Activated CD8-positive, alpha-beta T cell treated with anti-CD3 and anti-CD28 coated beads, Interleukin-2, amount 10 ng/mL, durations not matched to agents 7 days and 5 days (primary cell): ENCODE data around the gene GGCX. TPM values are rescaled to one million over a fixed set of nuclear protein-coding genes. Genes with fewer than 3 reads are reported as not detected.

Source experiments
- ATAC-seq: fragments of 150-1000 bp; cut with Tn5 transposase; one replicate; pipeline ENCODE4 v1.10.0; 2021; ENCODE audit warnings: moderate library complexity
- CTCF ChIA-PET: fragments of 350-600 bp; sonication (Branson Sonifier 250); formaldehyde crosslinking; loops from one replicate; lab custom pipeline; 2021; ENCODE audit warnings: antibody characterized with exemption; lab: Charles Lee
- POLR2A ChIA-PET: fragments of 350-600 bp; sonication (Branson Sonifier 250); formaldehyde crosslinking; loops from one replicate; lab custom pipeline; 2021; ENCODE audit warnings: antibody characterized with exemption; lab: Charles Lee
- DNase-seq: peaks from one replicate; pipeline ENCODE4 v3.0.0-alpha.2; 2020
- H3K27ac Mint-ChIP-seq: one replicate; pipeline ENCODE4 v1.8.0; 2021; ENCODE audit warnings: mild to moderate bottlenecking, mixed read lengths
- H3K27me3 Mint-ChIP-seq: one replicate; pipeline ENCODE4 v1.8.0; 2021; ENCODE audit warnings: low read depth, mixed read lengths
- H3K36me3 Mint-ChIP-seq: one replicate; pipeline ENCODE4 v1.8.0; 2021; ENCODE audit warnings: low read depth, mixed read lengths
- H3K4me1 Mint-ChIP-seq: one replicate; pipeline ENCODE4 v1.8.0; 2021; ENCODE audit warnings: low read depth, mixed read lengths
- H3K4me3 Mint-ChIP-seq: one replicate; pipeline ENCODE4 v1.8.0; 2021; ENCODE audit warnings: mild to moderate bottlenecking, mixed read lengths
- H3K9me3 Mint-ChIP-seq: one replicate; pipeline ENCODE4 v1.8.0; 2022; ENCODE audit warnings: mixed read lengths; ENCODE audit not compliant: insufficient read depth
- total RNA-seq, 2 experiments: library from RNA; stranded (reverse); gene quantifications; one replicate each; pipeline ENCODE4 v1.2.3, GENCODE V29; 2021

The GGCX gene
- total RNA-seq, 2 experiments from 2014 or later: 18.9 to 20.0 TPM

- H3K36me3 Mint-ChIP-seq: peaks cover 23% of the 10 kb centered on the region
- H3K4me1 Mint-ChIP-seq: peaks cover 71% of the 10 kb centered on the region
- no peak for DNase-seq
Measured at GRCh38 chr2:85584354-85584856, 23.1 kb upstream of the GGCX start, which contains the start of gene VAMP5. VAMP5 (plus strand) TSS chr2:85584431; CDS start chr2:85584491, 60 bp downstream.

GRCh38 chr2:85583667-85584353, 22.5 kb upstream of the GGCX start:
- H3K27me3 Mint-ChIP-seq: no peaks in the 10 kb centered on the region
- H3K36me3 Mint-ChIP-seq: peaks cover 26% of the 10 kb centered on the region
- DNase-seq (peak; percentile 59), ATAC-seq (peak; percentile 46)
- H3K4me1 Mint-ChIP-seq: peaks cover 74% of the 10 kb centered on the region
- H3K9me3 Mint-ChIP-seq: no peaks in the 10 kb centered on the region
- peak overlapping the region; percentile 87 for H3K4me3 Mint-ChIP-seq
- H3K27ac Mint-ChIP-seq: peak overlapping the region; percentile 91
- CTCF ChIA-PET: interaction anchor here (1.2 to 3.1 kb wide), 4 partner anchors 10 to 164 kb away, joined by 4 to 11 read pairs (median 6); partner anchors contain the start of gene RNF181
- POLR2A ChIA-PET: interaction anchor here (0.6 to 3.8 kb wide), 7 partner anchors 11 to 256 kb away, joined by 3 to 28 read pairs (median 4); partner anchors contain the start of genes GGCX, RNF181, TGOLN2 and USP39

More at GRCh38 chr2:85584354-85584856, 23.1 kb upstream of the GGCX start, which contains the start of gene VAMP5:
- Mint-ChIP-seq H3K9me3 (no peaks in the 10 kb centered on the region), H3K27ac (peak within 1 kb of the TSS; percentile 91), H3K27me3 (no peaks in the 10 kb centered on the region), H3K4me3 (peak within 1 kb of the TSS; percentile 87)
- ChIA-PET CTCF (interaction anchor here (1.2 to 3.1 kb wide), 3 partner anchors 11 to 165 kb away, joined by 4 to 11 read pairs (median 6); partner anchors contain the start of gene RNF181), POLR2A (interaction anchor here (0.7 to 3.8 kb wide), 6 partner anchors 11 to 257 kb away, joined by 3 to 28 read pairs (median 4); partner anchors contain the start of genes GGCX, RNF181, TGOLN2 and USP39)
- ATAC-seq: peak; percentile 59

DNA sequence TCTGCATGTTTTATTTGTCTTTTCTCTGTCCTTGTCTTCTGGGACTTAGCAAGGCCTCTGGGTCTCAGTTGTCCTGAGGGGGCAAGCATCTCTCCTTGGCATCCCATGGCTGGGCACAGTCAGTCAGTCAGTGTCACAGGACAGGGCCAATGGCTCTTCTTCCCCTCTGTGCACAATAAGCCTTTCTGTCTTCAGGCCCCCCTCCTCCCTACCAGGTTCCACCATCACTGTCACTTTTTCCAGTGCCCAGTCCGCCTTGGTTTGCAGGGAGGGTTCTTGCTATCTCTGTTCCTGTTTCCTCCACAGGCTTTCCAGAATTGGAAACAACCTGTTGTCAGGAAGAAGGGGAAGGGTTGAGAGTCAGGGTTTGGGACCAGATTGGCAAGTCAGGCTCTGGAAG, 21.2 kb upstream of the GGCX start:
- ChIA-PET POLR2A (interaction anchor here (3.8 kb wide), 1 partner anchor 12 kb away, joined by 28 read pairs; the partner anchor contains the start of gene RNF181), CTCF (interaction anchor here (1.5 kb wide), 1 partner anchor 8 kb away, joined by 6 read pairs; no protein-coding TSS in a partner anchor)
- H3K27ac Mint-ChIP-seq: peak overlapping the region; percentile 70
- peaks cover 35% of the 10 kb centered on the region for H3K36me3 Mint-ChIP-seq
- H3K4me3 Mint-ChIP-seq: no peak overlapping the region
- DNase-seq (no peak), ATAC-seq (no peak)
- H3K4me1 Mint-ChIP-seq: peaks cover 70% of the 10 kb centered on the region
- no peaks in the 10 kb centered on the region for H3K9me3 Mint-ChIP-seq
- no peaks in the 10 kb centered on the region for H3K27me3 Mint-ChIP-seq

DNA sequence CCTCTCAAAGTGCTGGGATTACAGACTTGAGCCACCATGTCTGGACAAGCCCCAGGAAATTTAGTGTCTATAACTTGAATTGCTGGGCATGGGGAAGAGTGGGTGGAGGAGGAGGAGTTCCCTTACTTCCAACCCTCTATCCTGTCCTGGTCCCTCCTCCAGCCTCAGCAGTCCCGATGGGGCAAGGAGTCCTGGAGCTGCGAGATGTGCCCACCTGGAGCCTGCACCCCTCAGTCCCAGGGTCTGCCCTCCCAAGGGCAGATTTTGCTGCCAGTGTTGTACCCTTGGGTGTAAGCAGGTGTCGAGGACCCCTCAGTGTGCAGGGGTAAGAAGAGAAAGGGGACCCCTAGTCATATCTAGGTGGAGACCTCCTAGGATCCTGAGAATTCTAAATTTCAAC, 18.9 kb upstream of the GGCX start:
- Mint-ChIP-seq H3K4me1 (peaks cover 56% of the 10 kb centered on the region), H3K9me3 (no peaks in the 10 kb centered on the region), H3K4me3 (peak overlapping the region; percentile 43), H3K27me3 (no peaks in the 10 kb centered on the region), H3K36me3 (peaks cover 35% of the 10 kb centered on the region), H3K27ac (no peak overlapping the region)
- ChIA-PET POLR2A (interaction anchor here (3.3 kb wide), 1 partner anchor 15 kb away, joined by 26 read pairs; the partner anchor contains the start of gene RNF181), CTCF (no interaction called here)
- DNase-seq (no peak), ATAC-seq (no peak)

- POLR2A ChIA-PET: interaction anchor here (0.6 to 3.3 kb wide), 4 partner anchors 16 to 252 kb away, joined by 3 to 26 read pairs (median 5); partner anchors contain the start of genes RNF181 and TGOLN2
Measured at GRCh38 chr2:85579266-85579935, 18.1 kb upstream of the GGCX start.

DNA sequence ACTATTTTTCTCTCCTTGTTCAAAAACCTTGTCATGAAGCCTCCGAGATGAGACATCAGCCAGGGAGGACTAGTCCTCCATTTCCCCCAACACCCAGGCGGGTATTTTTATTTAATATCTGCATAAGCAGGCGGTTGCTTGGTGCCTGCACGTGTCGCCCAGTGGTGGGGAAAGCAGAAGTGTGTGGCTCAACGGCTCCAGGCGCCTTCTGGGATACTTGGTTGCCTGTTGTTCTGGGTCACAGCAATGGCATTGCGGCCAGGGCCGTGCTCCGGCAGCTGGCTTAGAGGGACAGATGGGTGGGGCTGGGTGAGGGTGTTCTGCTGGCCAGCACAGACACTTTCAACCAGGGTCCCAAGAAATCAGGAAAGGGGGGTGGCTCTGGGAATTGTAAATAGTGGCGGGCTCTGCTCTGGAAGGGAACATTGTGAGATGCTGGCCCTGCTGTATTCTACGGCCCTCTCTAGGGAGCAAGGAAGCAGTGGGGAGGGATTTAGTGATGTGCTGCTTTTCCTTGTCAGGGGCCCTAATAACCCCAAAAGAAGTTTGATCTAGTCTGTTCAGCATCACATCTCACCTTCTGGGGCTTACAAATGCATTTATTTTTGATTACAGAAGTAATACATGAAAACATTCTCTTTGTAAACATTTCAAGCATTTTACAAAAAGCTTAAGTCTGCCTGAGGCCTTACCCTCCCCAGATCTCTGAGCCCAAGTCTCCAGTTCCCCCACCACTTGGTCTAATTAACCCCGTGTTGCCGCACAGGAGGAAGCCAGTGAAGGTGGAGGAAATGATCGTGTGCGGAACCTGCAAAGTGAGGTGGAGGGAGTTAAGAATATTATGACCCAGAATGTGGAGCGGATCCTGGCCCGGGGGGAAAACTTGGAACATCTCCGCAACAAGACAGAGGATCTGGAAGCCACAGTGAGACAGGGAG, 17.2 kb upstream of the GGCX start:
- ATAC-seq (peak; percentile 46), DNase-seq (peak; percentile 46)
- H3K36me3 Mint-ChIP-seq: peaks cover 34% of the 10 kb centered on the region
- ChIA-PET POLR2A (interaction anchor here (0.6 to 3.3 kb wide), 10 partner anchors 9 to 251 kb away, joined by 3 to 26 read pairs (median 4); partner anchors contain the start of genes C2orf68, ELMOD3, GGCX and MAT2A), CTCF (interaction anchor here (0.8 to 1.8 kb wide), 6 partner anchors 9 to 607 kb away, joined by 3 to 6 read pairs (median 4); no protein-coding TSS in a partner anchor)
- no peaks in the 10 kb centered on the region for H3K27me3 Mint-ChIP-seq
- peak overlapping the region; percentile 95 for H3K4me3 Mint-ChIP-seq
- H3K27ac Mint-ChIP-seq: peak overlapping the region; percentile 85
- peaks cover 44% of the 10 kb centered on the region for H3K4me1 Mint-ChIP-seq
- H3K9me3 Mint-ChIP-seq: no peaks in the 10 kb centered on the region

More at GRCh38 chr2:85579266-85579935, 18.1 kb upstream of the GGCX start:
- Mint-ChIP-seq H3K36me3 (peaks cover 35% of the 10 kb centered on the region), H3K4me1 (peaks cover 49% of the 10 kb centered on the region), H3K27me3 (no peaks in the 10 kb centered on the region), H3K4me3 (peak overlapping the region; percentile 95), H3K9me3 (no peaks in the 10 kb centered on the region), H3K27ac (peak overlapping the region; percentile 85)
- no peak for ATAC-seq
- DNase-seq: no peak
- CTCF ChIA-PET: interaction anchor here (0.7 to 1.5 kb wide), 2 partner anchors 31 to 59 kb away, joined by 3 to 4 read pairs; no protein-coding TSS in a partner anchor

- H3K27ac Mint-ChIP-seq: peak within 1 kb of the TSS; percentile 85
- H3K4me1 Mint-ChIP-seq: peaks cover 37% of the 10 kb centered on the region
- peak; percentile 73 for DNase-seq
- ATAC-seq: peak; percentile 87
- ChIA-PET POLR2A (interaction anchor here (0.6 to 3.3 kb wide), 9 partner anchors 10 to 250 kb away, joined by 3 to 26 read pairs (median 3); partner anchors contain the start of genes C2orf68, ELMOD3, GGCX and MAT2A), CTCF (interaction anchor here (0.7 to 1.8 kb wide), 6 partner anchors 10 to 608 kb away, joined by 3 to 6 read pairs (median 4); partner anchors contain the start of gene GGCX)
- no peaks in the 10 kb centered on the region for H3K9me3 Mint-ChIP-seq
- peaks cover 2% of the 10 kb centered on the region for H3K27me3 Mint-ChIP-seq
- H3K4me3 Mint-ChIP-seq: peak within 1 kb of the TSS; percentile 95
- H3K36me3 Mint-ChIP-seq: peaks cover 32% of the 10 kb centered on the region
Measured at GRCh38 chr2:85577386-85578242, 16.3 kb upstream of the GGCX start, which contains the start of gene VAMP8. VAMP8 (plus strand) TSS chr2:85577586; CDS start chr2:85577647, 61 bp downstream.

GRCh38 chr2:85577063-85577385, 15.7 kb upstream of the GGCX start:
- Mint-ChIP-seq H3K9me3 (no peaks in the 10 kb centered on the region), H3K4me3 (peak overlapping the region; percentile 95), H3K27ac (no peak overlapping the region), H3K4me1 (peaks cover 33% of the 10 kb centered on the region), H3K27me3 (peaks cover 6% of the 10 kb centered on the region), H3K36me3 (peaks cover 26% of the 10 kb centered on the region)
- ChIA-PET POLR2A (interaction anchor here (1.4 to 3.3 kb wide), 3 partner anchors 18 to 139 kb away, joined by 3 to 26 read pairs (median 8); partner anchors contain the start of genes MAT2A and RNF181), CTCF (interaction anchor here (0.7 to 1.8 kb wide), 3 partner anchors 15 to 60 kb away, joined by 3 to 6 read pairs (median 3); partner anchors contain the start of gene GGCX)
- no peak for DNase-seq
- ATAC-seq: no peak

DNA sequence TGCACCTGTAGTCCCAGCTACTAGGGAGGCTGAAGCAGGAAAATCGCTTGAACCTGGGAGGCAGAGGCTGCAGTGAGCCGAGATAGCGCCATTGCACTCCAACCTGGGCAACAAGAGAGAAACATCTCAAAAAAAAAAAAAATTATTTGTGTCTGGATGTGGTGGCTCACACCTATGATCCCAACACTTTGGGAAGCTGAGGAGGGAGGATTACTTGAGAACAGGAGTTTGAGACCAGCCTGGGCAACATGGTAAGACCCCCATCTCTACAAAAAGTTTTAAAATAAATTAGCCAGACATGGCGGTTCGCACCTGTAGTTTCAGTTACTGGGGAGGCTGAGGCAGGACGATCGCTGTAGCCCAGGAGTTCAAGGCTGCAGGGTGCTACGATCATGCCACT, 14.4 kb upstream of the GGCX start:
- no peak for DNase-seq
- Mint-ChIP-seq H3K27ac (no peak overlapping the region), H3K4me1 (peaks cover 26% of the 10 kb centered on the region), H3K36me3 (peaks cover 19% of the 10 kb centered on the region), H3K27me3 (peaks cover 11% of the 10 kb centered on the region), H3K4me3 (no peak overlapping the region), H3K9me3 (no peaks in the 10 kb centered on the region)
- POLR2A ChIA-PET: no interaction called here
- CTCF ChIA-PET: no interaction called here
- no peak for ATAC-seq
